Activated naive CD8-positive, alpha-beta T cell (primary cell): ENCODE results near the gene GPR137.

ENCODE experiments used
- H3K27ac Mint-ChIP-seq: one replicate; pipeline ENCODE4 v1.8.0; 2021; ENCODE audit warnings: mixed read lengths
- H3K27me3 Mint-ChIP-seq: one replicate; pipeline ENCODE4 v1.8.0; 2021; ENCODE audit warnings: mixed read lengths
- H3K36me3 Mint-ChIP-seq: one replicate; pipeline ENCODE4 v1.8.0; 2021; ENCODE audit warnings: mixed read lengths
- H3K4me1 Mint-ChIP-seq: one replicate; pipeline ENCODE4 v1.8.0; 2021; ENCODE audit warnings: low read depth, mixed read lengths
- H3K4me3 Mint-ChIP-seq: one replicate; pipeline ENCODE4 v1.8.0; 2021; ENCODE audit warnings: mild to moderate bottlenecking, mixed read lengths
- H3K9me3 Mint-ChIP-seq: one replicate; pipeline ENCODE4 v1.8.0; 2021; ENCODE audit warnings: low read depth, mixed read lengths

Gene GPR137

GRCh38 chr11:64284962-64285884 is at the start of gene GPR137:
Gene GPR137, plus strand, starts transcription at chr11:64285848. Its CDS starts 677 bp downstream, at chr11:64286525.
- Mint-ChIP-seq H3K27me3 (no peaks in the 10 kb centered on the region), H3K9me3 (no peaks in the 10 kb centered on the region)

GRCh38 chr11:64237484-64237951 is 48.1 kb upstream of the GPR137 start:
- Mint-ChIP-seq H3K27ac (no peak overlapping the region), H3K4me1 (peaks cover 29% of the 10 kb centered on the region), H3K9me3 (no peaks in the 10 kb centered on the region), H3K27me3 (no peaks in the 10 kb centered on the region), H3K36me3 (no peaks in the 10 kb centered on the region), H3K4me3 (no peak overlapping the region)

More at GRCh38 chr11:64284962-64285884, at the start of gene GPR137:
- no peaks in the 10 kb centered on the region for H3K36me3 Mint-ChIP-seq
- peak within 1 kb of the TSS; percentile 87 for H3K27ac Mint-ChIP-seq
- H3K4me1 Mint-ChIP-seq: peaks cover 15% of the 10 kb centered on the region
- peak within 1 kb of the TSS; percentile 86 for H3K4me3 Mint-ChIP-seq

- H3K36me3 Mint-ChIP-seq: no peaks in the 10 kb centered on the region
- peaks cover 31% of the 10 kb centered on the region for H3K4me1 Mint-ChIP-seq
- H3K4me3 Mint-ChIP-seq: no peak overlapping the region
- H3K27ac Mint-ChIP-seq: peak overlapping the region; percentile 34
- H3K9me3 Mint-ChIP-seq: no peaks in the 10 kb centered on the region
- no peaks in the 10 kb centered on the region for H3K27me3 Mint-ChIP-seq
Measured at GRCh38 chr11:64238076-64238475, 47.6 kb upstream of the GPR137 start.

- H3K27ac Mint-ChIP-seq: peak overlapping the region; percentile 34
- no peaks in the 10 kb centered on the region for H3K9me3 Mint-ChIP-seq
- peak overlapping the region; percentile 27 for H3K4me3 Mint-ChIP-seq
- H3K27me3 Mint-ChIP-seq: no peaks in the 10 kb centered on the region
- peaks cover 33% of the 10 kb centered on the region for H3K4me1 Mint-ChIP-seq
- H3K36me3 Mint-ChIP-seq: no peaks in the 10 kb centered on the region
Measured at GRCh38 chr11:64238999-64239398, 46.6 kb upstream of the GPR137 start.

- Mint-ChIP-seq H3K27me3 (no peaks in the 10 kb centered on the region), H3K36me3 (no peaks in the 10 kb centered on the region), H3K9me3 (no peaks in the 10 kb centered on the region), H3K4me3 (peak overlapping the region; percentile 92), H3K27ac (peak overlapping the region; percentile 97), H3K4me1 (peaks cover 33% of the 10 kb centered on the region)
Measured at GRCh38 chr11:64239662-64240434, 45.8 kb upstream of the GPR137 start.

GRCh38 chr11:64240435-64241240 is 45.0 kb upstream of the GPR137 start, which contains the start of gene FKBP2:
Gene FKBP2, plus strand, starts transcription at chr11:64241095. Its CDS starts 1,293 bp downstream, at chr11:64242388.
- H3K36me3 Mint-ChIP-seq: no peaks in the 10 kb centered on the region

GRCh38 chr11:64241241-64241490 is 44.5 kb upstream of the GPR137 start:
- peak overlapping the region; percentile 97 for H3K27ac Mint-ChIP-seq
- H3K9me3 Mint-ChIP-seq: no peaks in the 10 kb centered on the region
- H3K4me3 Mint-ChIP-seq: peak overlapping the region; percentile 92
- no peaks in the 10 kb centered on the region for H3K27me3 Mint-ChIP-seq
- no peaks in the 10 kb centered on the region for H3K36me3 Mint-ChIP-seq
- H3K4me1 Mint-ChIP-seq: peaks cover 27% of the 10 kb centered on the region

More at GRCh38 chr11:64240435-64241240, 45.0 kb upstream of the GPR137 start, which contains the start of gene FKBP2:
- Mint-ChIP-seq H3K27me3 (no peaks in the 10 kb centered on the region), H3K4me3 (peak within 1 kb of the TSS; percentile 92), H3K9me3 (no peaks in the 10 kb centered on the region), H3K27ac (peak within 1 kb of the TSS; percentile 97), H3K4me1 (peaks cover 27% of the 10 kb centered on the region)

GRCh38 chr11:64241491-64242374 is 43.9 kb upstream of the GPR137 start:
- no peaks in the 10 kb centered on the region for H3K27me3 Mint-ChIP-seq
- H3K36me3 Mint-ChIP-seq: no peaks in the 10 kb centered on the region
- H3K9me3 Mint-ChIP-seq: no peaks in the 10 kb centered on the region
- peak overlapping the region; percentile 92 for H3K4me3 Mint-ChIP-seq
- H3K27ac Mint-ChIP-seq: peak overlapping the region; percentile 97
- peaks cover 27% of the 10 kb centered on the region for H3K4me1 Mint-ChIP-seq

GRCh38 chr11:64243236-64243854 is 42.3 kb upstream of the GPR137 start:
- Mint-ChIP-seq H3K4me1 (peaks cover 30% of the 10 kb centered on the region), H3K27me3 (no peaks in the 10 kb centered on the region), H3K36me3 (no peaks in the 10 kb centered on the region)

GRCh38 chr11:64244107-64244506 is 41.5 kb upstream of the GPR137 start:
- H3K27ac Mint-ChIP-seq: peak overlapping the region; percentile 54
- H3K9me3 Mint-ChIP-seq: no peaks in the 10 kb centered on the region
- H3K36me3 Mint-ChIP-seq: no peaks in the 10 kb centered on the region
- H3K4me3 Mint-ChIP-seq: peak overlapping the region; percentile 77
- peaks cover 28% of the 10 kb centered on the region for H3K4me1 Mint-ChIP-seq
- no peaks in the 10 kb centered on the region for H3K27me3 Mint-ChIP-seq

More at GRCh38 chr11:64243236-64243854, 42.3 kb upstream of the GPR137 start:
- no peaks in the 10 kb centered on the region for H3K9me3 Mint-ChIP-seq
- H3K27ac Mint-ChIP-seq: peak overlapping the region; percentile 54
- peak overlapping the region; percentile 77 for H3K4me3 Mint-ChIP-seq

- Mint-ChIP-seq H3K27me3 (no peaks in the 10 kb centered on the region), H3K4me1 (peaks cover 26% of the 10 kb centered on the region), H3K27ac (no peak overlapping the region)
Measured at GRCh38 chr11:64244966-64245365, 40.7 kb upstream of the GPR137 start.

GRCh38 chr11:64245401-64245796 is 40.2 kb upstream of the GPR137 start:
- Mint-ChIP-seq H3K4me1 (peaks cover 23% of the 10 kb centered on the region), H3K27me3 (no peaks in the 10 kb centered on the region), H3K9me3 (no peaks in the 10 kb centered on the region)

More at GRCh38 chr11:64244966-64245365, 40.7 kb upstream of the GPR137 start:
- Mint-ChIP-seq H3K4me3 (peak overlapping the region; percentile 94), H3K36me3 (no peaks in the 10 kb centered on the region), H3K9me3 (no peaks in the 10 kb centered on the region)

More at GRCh38 chr11:64245401-64245796, 40.2 kb upstream of the GPR137 start:
- H3K27ac Mint-ChIP-seq: peak overlapping the region; percentile 96
- H3K4me3 Mint-ChIP-seq: peak overlapping the region; percentile 94
- no peaks in the 10 kb centered on the region for H3K36me3 Mint-ChIP-seq
